H1 (cell line): Measurements from ENCODE around the gene ZNF100.
"Not testable (repeated sequence)": the region's sequence is repeated elsewhere in the genome, so short reads cannot be mapped to it uniquely, and the experiment has no call there.

ENCODE experiments used
- CBX5 ChIP-seq: fragments of 300-800, 300-1000 bp; sonication (generic); IDR thresholded peaks from 2 replicates; pipeline ENCODE4 v1.7.1; 2016; ENCODE audit warnings: antibody characterized with exemption, low read length, low read depth
- SIN3A ChIP-seq, 2 experiments: IDR thresholded peaks in 1 of 2; conservative IDR thresholded peaks in 1 of 2; 2 replicates each; pipeline ENCODE4 v1.6.1; 2011 to 2012; ENCODE audit warnings: low read length in 2 of 2, improper control_type of control experiment in 1 of 2, low read depth in 1 of 2, mild to moderate bottlenecking in 1 of 2

DNA sequence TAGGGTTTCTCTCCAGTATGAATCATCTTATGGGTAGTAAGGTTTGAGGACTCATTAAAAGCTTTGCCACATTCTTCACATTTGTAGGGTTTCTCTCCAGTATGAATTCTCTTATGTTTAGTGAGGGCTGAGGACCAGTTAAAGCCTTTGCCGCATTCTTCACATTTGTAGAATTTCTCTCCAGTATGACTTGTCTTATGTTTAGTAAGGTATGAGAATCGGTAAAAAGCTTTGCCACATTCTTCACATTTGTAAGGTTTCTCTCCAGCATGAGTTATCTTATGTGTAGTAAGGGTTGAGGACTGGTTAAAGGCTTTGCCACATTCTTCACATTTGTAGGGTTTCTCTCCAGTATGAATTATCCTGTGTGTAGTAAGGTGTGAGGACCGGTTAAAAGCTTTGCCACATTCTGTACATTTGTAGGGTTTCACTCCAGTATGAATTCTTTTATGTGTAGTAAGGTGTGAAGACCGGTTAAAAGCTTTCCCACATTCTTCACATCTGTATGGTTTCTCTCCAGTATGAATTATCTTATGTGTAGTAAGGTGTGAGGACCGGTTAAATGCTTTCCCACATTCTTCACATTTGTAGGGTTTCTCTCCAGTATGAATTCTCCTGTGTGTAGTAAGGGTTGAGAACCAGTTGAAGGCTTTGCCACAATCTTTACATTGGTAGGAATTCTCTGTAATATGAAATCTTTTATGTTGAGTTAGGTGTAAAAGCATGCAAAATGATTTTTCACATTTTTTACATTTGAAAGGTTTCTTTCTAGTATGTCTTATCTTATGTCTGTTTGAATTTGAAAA, 40.2 kb downstream of the ZNF100 start:
- not testable (repeated sequence) for TF ChIP-seq SIN3A (conservative IDR thresholded peaks at IDR 0.05 in 1 of 2, IDR thresholded peaks at IDR 0.05 in 1 of 2; ENCODE audit: low read depth in 1 of 2, low read length in 2 of 2); CBX5
